Gastroesophageal sphincter (tissue), 4 donors: ENCODE results near the gene CDKN2AIP. TPM values are rescaled to one million over a fixed set of nuclear protein-coding genes. Genes with fewer than 3 reads are reported as not detected.
"Not testable (repeated sequence)": the region's sequence is repeated elsewhere in the genome, so short reads cannot be mapped to it uniquely, and the experiment has no call there.

Source experiments
- ATAC-seq: fragments of 150-250 bp; one replicate; pipeline ENCODE4 v1.9.1; 2016; ENCODE audit warnings: mild to moderate bottlenecking, moderate library complexity
- H3K27ac ChIP-seq, 4 donors: fragments of 200-600 bp; sonication (generic) in 3 of 4; 1 replicate in 3 of 4; 2 replicates in 1 of 4; pipeline ENCODE4 v1.5.1; 2016 to 2019
- H3K27me3 ChIP-seq: fragments of 200-600 bp; sonication (generic); one replicate; pipeline ENCODE4 v1.5.1; 2019
- H3K36me3 ChIP-seq, 2 donors: fragments of 200-600 bp; sonication (generic); one replicate each; pipeline ENCODE4 v1.5.1; 2019; ENCODE audit warnings: control low read depth in 1 of 2
- H3K4me1 ChIP-seq, 3 donors: fragments of 200-600 bp; sonication (generic); 1 replicate in 2 of 3; 2 replicates in 1 of 3; pipeline ENCODE4 v1.5.1; 2016 to 2019; ENCODE audit warnings: control low read depth in 2 of 3
- H3K4me3 ChIP-seq, 2 donors: fragments of 200-600 bp; sonication (generic); one replicate each; pipeline ENCODE4 v1.5.1; 2019; ENCODE audit warnings: mild to moderate bottlenecking in 1 of 2, moderate library complexity in 1 of 2
- H3K9me3 ChIP-seq, 3 donors: fragments of 200-600 bp; sonication (generic); one replicate each; pipeline ENCODE4 v1.5.1; 2017 to 2019; ENCODE audit warnings: control low read depth in 2 of 3
- EP300 ChIP-seq: sonication (generic); formaldehyde crosslinking; IDR thresholded peaks from one replicate; pipeline ENCODE4 v1.6.1; 2017; ENCODE audit warnings: antibody characterized with exemption, mild to moderate bottlenecking
- POLR2A ChIP-seq, 2 donors: fragments of 450-650 bp; IDR thresholded peaks; one replicate each; pipeline ENCODE4 v1.6.1; 2017; ENCODE audit warnings: antibody characterized with exemption in 2 of 2, mild to moderate bottlenecking in 2 of 2, moderate library complexity in 1 of 2
- POLR2AphosphoS5 ChIP-seq: sonication (generic); formaldehyde crosslinking; IDR thresholded peaks from one replicate; pipeline ENCODE4 v1.6.1; 2017; ENCODE audit warnings: antibody characterized with exemption
- WGBS, 2 donors: methylation state at CpG; one replicate each; pipeline ENCODE4 v1.1.5; 2018; ENCODE audit warnings: low coverage in 1 of 2; 5-methylcytosine and 5-hydroxymethylcytosine counted together
- total RNA-seq, 4 donors: library from RNA; depleted of rRNA; stranded (reverse); fragments of >200 nt; gene quantifications; one replicate each; pipeline ENCODE4 v1.1.0, GENCODE V29; 2016
- TF ChIP-seq, protein P1 (sequence below), 4 experiments: fragments of 200-600 bp in 2 of 4; fragments of 450-650 bp in 2 of 4; sonication (generic) in 1 of 4; IDR thresholded peaks; one replicate each; pipeline ENCODE4 v1.5.1; 2017 to 2019; ENCODE audit warnings: antibody characterized with exemption in 4 of 4, mild to moderate bottlenecking in 2 of 4, moderate library complexity in 2 of 4

Gene CDKN2AIP
- total RNA-seq, 4 donors from 2014 or later: 25.5 to 31.6 (median 28.9) TPM

DNA sequence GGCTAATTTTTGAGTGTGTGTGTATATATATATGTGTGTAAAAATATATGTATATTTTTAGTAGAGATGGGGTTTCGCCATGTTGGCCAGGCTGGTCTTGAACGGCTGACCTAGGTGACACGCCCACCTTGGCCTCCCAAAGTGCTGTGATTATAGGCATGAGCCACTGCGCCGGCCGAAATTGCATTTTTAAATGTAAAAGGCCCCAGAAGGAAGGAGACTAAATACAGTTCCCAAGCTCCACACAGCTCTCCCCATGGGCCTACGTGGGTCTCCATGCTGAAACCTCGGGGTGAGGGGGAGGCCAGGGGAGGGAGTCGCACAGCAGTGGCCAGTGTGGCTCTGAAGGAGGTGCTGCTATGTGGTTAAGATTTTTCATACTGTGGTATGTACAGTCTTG, 12.8 kb upstream of the CDKN2AIP start:
- Histone ChIP-seq H3K4me1 (no peaks in the 10 kb centered on the region), H3K4me3 (no peak overlapping the region), H3K27ac (no peak overlapping the region), H3K36me3 (no peaks in the 10 kb centered on the region), H3K9me3 (no peaks in the 10 kb centered on the region), H3K27me3 (no peaks in the 10 kb centered on the region)
- TF ChIP-seq POLR2A (IDR thresholded peaks at IDR 0.05) (no peak), POLR2AphosphoS5 (no peak), EP300 (no peak)
- TF ChIP-seq, protein P1, sequence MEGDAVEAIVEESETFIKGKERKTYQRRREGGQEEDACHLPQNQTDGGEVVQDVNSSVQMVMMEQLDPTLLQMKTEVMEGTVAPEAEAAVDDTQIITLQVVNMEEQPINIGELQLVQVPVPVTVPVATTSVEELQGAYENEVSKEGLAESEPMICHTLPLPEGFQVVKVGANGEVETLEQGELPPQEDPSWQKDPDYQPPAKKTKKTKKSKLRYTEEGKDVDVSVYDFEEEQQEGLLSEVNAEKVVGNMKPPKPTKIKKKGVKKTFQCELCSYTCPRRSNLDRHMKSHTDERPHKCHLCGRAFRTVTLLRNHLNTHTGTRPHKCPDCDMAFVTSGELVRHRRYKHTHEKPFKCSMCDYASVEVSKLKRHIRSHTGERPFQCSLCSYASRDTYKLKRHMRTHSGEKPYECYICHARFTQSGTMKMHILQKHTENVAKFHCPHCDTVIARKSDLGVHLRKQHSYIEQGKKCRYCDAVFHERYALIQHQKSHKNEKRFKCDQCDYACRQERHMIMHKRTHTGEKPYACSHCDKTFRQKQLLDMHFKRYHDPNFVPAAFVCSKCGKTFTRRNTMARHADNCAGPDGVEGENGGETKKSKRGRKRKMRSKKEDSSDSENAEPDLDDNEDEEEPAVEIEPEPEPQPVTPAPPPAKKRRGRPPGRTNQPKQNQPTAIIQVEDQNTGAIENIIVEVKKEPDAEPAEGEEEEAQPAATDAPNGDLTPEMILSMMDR (IDR thresholded peaks at IDR 0.05): no peak
- no peak for ATAC-seq
- 93 to 94% methylated on average over 6 to 9 of the region's 9 CpGs for WGBS, 2 donors

DNA sequence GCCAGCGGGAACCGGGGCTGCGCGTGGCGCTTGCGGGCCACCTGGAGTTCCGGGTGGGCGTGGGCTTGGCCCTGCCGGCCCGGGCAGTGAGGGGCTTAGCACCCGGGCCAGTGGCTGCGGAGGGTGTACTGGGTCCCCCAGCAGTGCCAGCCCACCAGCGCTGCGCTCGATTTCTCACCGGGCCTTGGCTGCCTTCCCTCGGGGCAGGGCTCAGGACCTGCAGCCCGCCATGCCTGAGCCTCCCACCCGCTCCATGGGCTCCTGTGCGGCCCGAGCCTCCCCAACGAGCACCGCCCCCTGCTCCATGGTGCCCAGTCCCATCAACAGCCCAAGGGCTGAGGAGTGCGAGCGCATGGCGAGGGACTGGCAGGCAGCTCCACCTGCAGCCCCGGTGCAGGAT, 11.3 kb upstream of the CDKN2AIP start:
- not testable (repeated sequence) for H3K27me3 ChIP-seq, H3K4me3 ChIP-seq, H3K27ac ChIP-seq, H3K36me3 ChIP-seq, H3K9me3 ChIP-seq, ATAC-seq, H3K4me1 ChIP-seq
- no CpG with 5 or more reads among the region's 27 CpGs for WGBS, 2 donors

DNA sequence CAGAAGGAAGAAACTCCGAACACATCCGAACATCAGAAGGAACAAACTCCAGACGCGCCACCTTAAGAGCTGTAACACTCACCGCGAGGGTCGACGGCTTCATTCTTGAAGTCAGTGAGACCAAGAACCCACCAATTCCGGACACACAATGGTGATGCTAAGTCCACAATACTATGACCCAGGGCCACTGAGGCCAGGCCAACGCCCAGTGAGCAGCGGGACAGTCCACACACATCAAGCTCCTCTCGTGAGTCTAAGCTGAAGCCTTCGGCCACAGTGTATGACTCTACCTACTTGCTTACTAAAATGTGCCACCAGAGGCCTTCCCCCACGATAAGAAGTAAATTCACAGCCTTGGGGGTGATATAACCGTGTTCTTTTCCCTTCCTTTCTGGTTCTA, 10.2 kb upstream of the CDKN2AIP start:
- ATAC-seq: no peak
- TF ChIP-seq EP300: no peak
- TF ChIP-seq POLR2A (IDR thresholded peaks at IDR 0.05): no peak

DNA sequence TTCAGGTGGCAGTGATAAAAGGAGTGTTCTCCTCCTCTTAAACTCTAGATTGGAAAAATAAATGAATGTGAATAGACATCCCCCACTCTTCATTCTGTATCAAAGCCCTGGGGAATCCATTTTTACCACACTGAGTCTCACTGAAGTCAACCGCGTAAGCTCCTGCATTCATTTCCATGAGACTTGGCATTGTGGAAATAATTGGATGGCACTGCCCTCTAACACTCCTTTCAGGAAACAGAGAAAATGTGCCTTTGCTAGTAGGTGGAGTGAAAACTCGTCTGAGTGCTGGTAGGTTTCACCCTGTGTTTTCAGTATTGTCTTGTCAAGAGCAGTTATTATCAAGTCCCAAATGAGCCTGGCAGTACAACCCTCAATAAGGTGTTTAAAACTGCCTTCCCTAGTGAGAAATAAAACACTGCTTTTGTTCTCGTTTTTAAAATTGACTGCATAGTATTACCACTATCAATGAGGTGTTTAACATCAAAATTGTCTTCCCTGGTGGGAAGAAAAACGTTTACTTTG, 9.7 kb upstream of the CDKN2AIP start:
- ATAC-seq: no peak
- no peak overlapping the region for H3K4me3 ChIP-seq
- H3K27ac ChIP-seq: no peak overlapping the region
- TF ChIP-seq POLR2A (IDR thresholded peaks at IDR 0.05) (no peak), EP300 (no peak), POLR2AphosphoS5 (no peak)
- TF ChIP-seq, protein P1 (IDR thresholded peaks at IDR 0.05): no peak
- no peaks in the 10 kb centered on the region for H3K9me3 ChIP-seq
- H3K36me3 ChIP-seq: no peaks in the 10 kb centered on the region
- H3K4me1 ChIP-seq: no peaks in the 10 kb centered on the region
- 46 to 62% methylated on average over 5 of the region's 5 CpGs for WGBS, 2 donors
- no peaks in the 10 kb centered on the region for H3K27me3 ChIP-seq

More for the DNA sequence above, 10.2 kb upstream of the CDKN2AIP start:
- H3K4me1 ChIP-seq: no peaks in the 10 kb centered on the region
- no peaks in the 10 kb centered on the region for H3K27me3 ChIP-seq
- 76 to 90% methylated on average over 2 to 6 of the region's 15 CpGs for WGBS, 2 donors
- no peak overlapping the region for H3K27ac ChIP-seq
- H3K4me3 ChIP-seq: no peak overlapping the region
- no peaks in the 10 kb centered on the region for H3K36me3 ChIP-seq
- no peaks in the 10 kb centered on the region for H3K9me3 ChIP-seq

DNA sequence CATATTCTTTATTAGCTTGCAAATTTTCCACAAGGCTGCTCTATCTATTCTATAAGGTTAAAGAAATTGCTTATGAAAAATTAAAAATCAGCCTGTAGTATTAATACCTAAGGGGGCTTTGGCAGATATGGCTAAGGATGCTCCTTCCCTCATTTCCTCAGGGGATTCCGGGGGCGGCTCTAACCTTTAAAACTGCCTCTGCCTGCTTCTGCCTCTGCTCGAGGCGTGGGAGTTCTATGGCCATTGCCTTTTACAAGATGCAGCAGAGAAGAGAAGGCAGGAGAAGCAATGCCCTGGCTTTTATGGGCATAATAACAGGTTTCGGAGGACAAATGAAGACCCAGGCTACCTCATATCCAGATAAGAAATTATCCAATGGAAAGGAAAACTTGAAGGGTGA, 8.6 kb upstream of the CDKN2AIP start:
- Histone ChIP-seq H3K27me3 (no peaks in the 10 kb centered on the region), H3K4me3 (no peak overlapping the region), H3K27ac (no peak overlapping the region), H3K4me1 (no peaks in the 10 kb centered on the region), H3K9me3 (no peaks in the 10 kb centered on the region), H3K36me3 (no peaks in the 10 kb centered on the region)
- ATAC-seq: no peak
- WGBS, 2 donors: 64 to 70% methylated on average over 2 to 5 of the region's 5 CpGs
- no peak for TF ChIP-seq POLR2AphosphoS5
- TF ChIP-seq POLR2A (IDR thresholded peaks at IDR 0.05): no peak
- TF ChIP-seq EP300: no peak
- TF ChIP-seq, protein P1 (IDR thresholded peaks at IDR 0.05): no peak

DNA sequence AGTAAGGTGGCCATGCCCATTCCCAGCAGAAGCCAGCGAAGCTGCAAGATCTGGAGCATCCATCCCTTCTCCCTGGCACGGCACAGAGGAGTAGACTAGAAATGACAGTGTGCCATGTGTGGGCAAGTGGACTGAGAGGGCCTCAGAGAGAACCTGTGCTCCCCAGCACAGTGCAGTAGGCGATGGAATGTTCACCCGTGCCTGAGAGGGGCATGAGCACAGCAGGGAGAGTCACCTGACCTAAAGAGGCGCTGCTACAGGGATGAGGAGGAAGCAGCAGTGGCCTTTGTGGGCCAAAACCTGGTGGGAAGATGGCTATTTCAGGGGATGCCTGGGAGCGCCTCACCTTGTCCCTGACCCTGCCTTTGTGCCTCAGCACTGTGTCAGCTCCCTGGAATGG, 8.0 kb upstream of the CDKN2AIP start:
- no peak for TF ChIP-seq POLR2AphosphoS5
- TF ChIP-seq POLR2A (IDR thresholded peaks at IDR 0.05): no peak
- TF ChIP-seq, protein P1 (IDR thresholded peaks at IDR 0.05): no peak
- TF ChIP-seq EP300: no peak
- no peak for ATAC-seq
- Histone ChIP-seq H3K9me3 (no peaks in the 10 kb centered on the region), H3K4me3 (no peak overlapping the region), H3K27me3 (no peaks in the 10 kb centered on the region), H3K27ac (no peak overlapping the region), H3K4me1 (no peaks in the 10 kb centered on the region), H3K36me3 (no peaks in the 10 kb centered on the region)
- 46 to 67% methylated on average over 3 to 4 of the region's 6 CpGs for WGBS, 2 donors
